GM12873 (cell line): ENCODE data around the gene MYB.

Experiments
- CTCF ChIP-seq: IDR thresholded peaks from 2 replicates; pipeline ENCODE4 v1.5.1; 2012; ENCODE audit warnings: low read depth, mild to moderate bottlenecking, moderate library complexity, low read length, control low read depth; ENCODE audit not compliant: insufficient read depth; ENCODE audit errors: missing control alignments

Gene MYB

DNA sequence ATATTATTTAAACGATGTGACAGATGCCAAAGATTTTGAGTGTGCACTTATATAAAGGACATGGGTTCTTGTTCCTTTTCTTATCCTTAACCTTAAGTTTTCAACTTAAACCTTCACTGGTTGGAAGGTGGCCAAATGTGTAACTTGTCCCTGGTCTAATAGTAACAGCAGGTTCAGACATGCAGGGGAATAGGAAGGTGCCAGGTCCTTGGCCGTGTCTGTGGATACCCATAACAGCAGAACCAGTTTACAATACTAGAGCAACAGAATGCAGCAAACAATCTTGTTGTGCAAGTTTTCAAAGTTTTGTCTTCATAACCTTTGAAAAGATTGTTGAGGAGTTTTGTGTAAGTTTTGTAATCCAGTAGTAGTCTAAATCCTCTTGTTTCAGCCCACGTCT, 4.4 kb downstream of the MYB start:
- no peak for TF ChIP-seq CTCF

DNA sequence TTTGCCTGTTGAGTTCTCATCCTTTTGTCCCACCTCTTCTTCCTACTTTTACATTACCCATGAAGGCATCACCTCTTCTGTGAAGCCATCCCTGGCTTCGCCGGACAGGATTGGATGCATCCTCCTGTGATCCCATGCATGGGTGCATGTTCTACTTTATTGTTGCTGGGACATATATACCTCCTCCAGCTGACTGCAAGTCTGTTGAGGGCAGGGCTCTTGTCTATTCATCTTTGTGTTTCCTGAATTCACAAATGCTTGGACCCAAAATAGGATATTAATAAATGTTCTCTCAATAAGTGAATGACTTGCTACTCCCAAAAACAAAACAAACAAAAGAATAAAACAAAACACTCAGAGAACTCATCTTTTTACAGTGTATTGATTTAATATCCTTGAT, 5.1 kb downstream of the MYB start:
- TF ChIP-seq CTCF: no peak

DNA sequence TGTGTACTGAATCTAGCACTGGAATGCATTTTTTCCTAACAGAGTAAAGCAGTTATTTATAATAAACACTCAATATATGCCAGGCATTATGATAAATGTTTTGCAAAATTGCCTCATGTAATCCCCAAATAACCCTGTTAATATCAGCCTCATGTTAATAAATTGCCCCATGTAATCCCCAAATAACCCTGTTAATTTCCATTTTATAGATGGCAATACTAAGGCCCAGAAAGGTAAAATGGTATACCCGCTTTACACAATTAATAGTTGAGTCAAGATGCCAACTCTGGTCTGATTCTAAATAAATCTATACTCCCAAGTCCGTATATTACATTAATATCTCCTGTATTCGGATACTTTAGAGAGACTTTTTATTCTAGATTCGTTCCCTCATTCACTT, 6.3 kb downstream of the MYB start:
- no peak for TF ChIP-seq CTCF

- no peak for TF ChIP-seq CTCF
Observed at GRCh38 chr6:135188718-135189117, 7.6 kb downstream of the MYB start.

DNA sequence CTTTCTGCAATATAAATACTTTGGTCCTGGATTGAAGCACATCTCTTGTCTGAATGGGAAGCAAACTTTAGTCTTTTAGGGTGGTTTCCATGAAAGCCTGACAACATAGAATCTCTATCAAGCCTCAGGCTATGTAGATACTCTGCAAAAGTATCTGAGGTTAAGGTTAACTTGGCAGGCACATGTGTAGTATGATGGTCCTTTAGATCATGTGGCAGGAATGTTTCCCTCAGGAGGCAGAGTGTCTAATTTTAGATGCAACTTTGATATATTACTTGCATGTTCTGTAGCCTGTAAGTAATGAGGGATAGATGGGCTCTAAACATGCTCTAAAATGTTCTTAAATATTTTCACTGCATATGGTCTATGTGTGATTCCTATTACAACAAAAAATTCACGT, 8.2 kb downstream of the MYB start:
- no peak for TF ChIP-seq CTCF

- no peak for TF ChIP-seq CTCF
Observed at GRCh38 chr6:135191508-135192255, 10.6 kb downstream of the MYB start.

DNA sequence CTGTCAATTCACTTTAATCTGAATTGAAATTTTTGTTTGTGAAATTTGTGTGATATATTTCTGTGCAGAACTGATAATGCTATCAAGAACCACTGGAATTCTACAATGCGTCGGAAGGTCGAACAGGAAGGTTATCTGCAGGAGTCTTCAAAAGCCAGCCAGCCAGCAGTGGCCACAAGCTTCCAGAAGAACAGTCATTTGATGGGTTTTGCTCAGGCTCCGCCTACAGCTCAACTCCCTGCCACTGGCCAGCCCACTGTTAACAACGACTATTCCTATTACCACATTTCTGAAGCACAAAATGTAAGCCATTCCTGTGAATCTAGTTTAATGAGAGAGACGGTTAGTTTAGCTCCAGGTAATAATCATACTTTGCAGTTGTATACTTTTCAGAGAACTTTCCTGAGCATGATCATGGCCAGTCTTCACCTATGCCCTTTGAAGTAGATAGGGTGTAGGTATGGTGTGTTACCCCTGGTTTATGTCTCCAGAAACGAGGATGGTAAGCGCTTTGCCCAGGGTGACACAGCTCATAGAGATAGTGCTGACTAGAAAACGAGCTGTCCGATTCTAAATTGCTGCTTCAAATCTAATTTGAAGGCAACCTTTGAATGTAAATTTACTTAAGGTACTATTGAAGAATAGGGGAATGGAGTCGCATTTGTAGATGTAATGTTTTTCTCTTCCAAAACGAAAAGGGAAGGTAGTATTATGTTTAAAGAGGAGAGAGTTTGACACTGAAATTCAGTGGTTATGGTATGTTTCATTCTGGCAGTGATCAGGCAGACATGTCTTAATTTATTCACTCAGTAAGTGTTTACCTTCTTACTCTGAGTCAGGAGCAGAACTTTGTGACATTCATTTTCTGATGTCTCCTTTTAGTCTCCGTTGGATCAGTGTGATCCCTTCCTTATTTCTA, 11.4 kb downstream of the MYB start:
- no peak for TF ChIP-seq CTCF
